Measurements from ENCODE around the gene SDC4.

DNA sequence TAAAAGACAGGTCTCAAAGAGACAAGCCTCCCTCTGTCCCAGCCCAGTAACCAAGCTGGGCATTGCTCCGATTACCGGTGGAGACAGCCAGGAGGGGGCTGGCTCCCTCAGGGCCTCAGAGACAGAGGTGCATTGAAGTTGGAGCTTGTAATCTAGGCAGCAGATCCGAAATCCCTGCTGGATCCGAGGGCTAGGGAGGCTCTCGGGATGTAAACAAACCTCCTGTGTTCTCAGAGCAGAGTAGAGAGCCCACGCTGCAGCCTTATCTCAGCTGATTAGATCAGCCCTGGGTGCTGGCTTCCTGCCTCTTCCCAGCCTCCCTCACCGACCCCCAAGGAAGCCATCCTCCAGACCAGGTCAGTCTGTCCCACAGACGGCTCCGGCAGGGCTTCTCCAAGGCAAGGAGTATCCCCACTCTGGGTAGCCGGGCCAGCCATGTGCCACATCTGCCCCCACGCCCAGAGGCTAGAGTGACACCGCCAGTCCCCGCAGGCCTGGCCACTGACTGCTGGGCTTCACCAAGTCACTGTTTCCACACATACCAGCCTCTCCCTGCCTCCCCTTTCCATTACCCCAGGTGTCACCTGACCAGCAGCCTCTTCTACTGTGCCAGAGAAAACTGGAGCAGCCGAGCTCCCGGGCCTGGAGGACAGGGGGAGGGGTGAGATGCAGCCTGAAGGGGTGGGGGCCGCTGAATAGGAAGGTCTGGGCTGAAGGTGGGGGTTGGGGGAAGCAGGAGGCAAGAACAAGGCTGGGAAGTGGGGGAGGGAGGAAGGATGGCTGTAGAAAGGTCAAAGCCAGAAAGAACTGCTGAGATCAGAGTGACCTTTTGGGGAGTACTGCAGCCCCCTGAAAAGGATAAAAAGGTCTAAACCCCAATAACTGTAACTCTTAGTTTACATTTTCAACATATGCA lies 6.0 kb downstream of the SDC4 start:
- no peak for TF ChIP-seq PAX5 (IDR thresholded peaks at IDR 0.05; ENCODE audit: borderline replicate concordance, low read depth, low read length)
- no peak for TF ChIP-seq SREBF2 (IDR thresholded peaks at IDR 0.05; ENCODE audit: low read length)
- TF ChIP-seq KLF5 (IDR thresholded peaks at IDR 0.05; ENCODE audit: partially characterized antibody), result no peak
- TF ChIP-seq, protein P1, sequence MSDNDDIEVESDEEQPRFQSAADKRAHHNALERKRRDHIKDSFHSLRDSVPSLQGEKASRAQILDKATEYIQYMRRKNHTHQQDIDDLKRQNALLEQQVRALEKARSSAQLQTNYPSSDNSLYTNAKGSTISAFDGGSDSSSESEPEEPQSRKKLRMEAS (IDR thresholded peaks at IDR 0.05; ENCODE audit: low read depth, low read length), result no peak
- no peak for TF ChIP-seq ZNF274 (IDR thresholded peaks at IDR 0.05; ENCODE audit: insufficient read depth, insufficient read length)
- TF ChIP-seq EP300 (IDR thresholded peaks at IDR 0.05; ENCODE audit: borderline replicate concordance in 1 of 2, control insufficient read depth in 1 of 2, low read depth in 2 of 2, low read length in 2 of 2), result no peak
- TF ChIP-seq EZH2 (IDR thresholded peaks at IDR 0.05; ENCODE audit: borderline replicate concordance, control insufficient read depth, low read depth, low read length), result no peak
- no peak for TF ChIP-seq HDGF (IDR thresholded peaks at IDR 0.05)
- TF ChIP-seq TAF1 (IDR thresholded peaks at IDR 0.05; ENCODE audit: borderline replicate concordance, low read depth, low read length), result no peak

Data from GM12878 (cell line).